HepG2 (cell line): ENCODE measurements around the gene INHBC. TPM values are rescaled to one million over a fixed set of nuclear protein-coding genes. Genes with fewer than 3 reads are reported as not detected.

ENCODE experiments used
- ATAC-seq: fragments of 200-7000 bp; cut with Tn5 transposase; 3 replicates; pipeline ENCODE4 v1.9.1; 2020; ENCODE audit warnings: mild to moderate bottlenecking, moderate library complexity
- BruUV-seq: library from RNA; stranded (reverse); fragments of 400-500 nt; replicated peaks from 2 replicates; lab custom pipeline; 2021; lab: Mats Ljungman, UMichigan
- CTCF ChIA-PET: fragments of 300-600 bp; formaldehyde crosslinking; extraction: SDS; loops from one replicate; lab custom pipeline; 2021; ENCODE audit warnings: low total read pairs, inconsistent platforms, low intra/inter-chr PET ratio; lab: Yijun Ruan, JAX
- POLR2A ChIA-PET: fragments of 350-600 bp; sonication (Branson Sonifier 250); formaldehyde crosslinking; loops from one replicate; lab custom pipeline; 2020; ENCODE audit warnings: antibody characterized with exemption, inconsistent platforms; lab: Yijun Ruan, JAX
- DNase-seq: peaks from one replicate; pipeline ENCODE4 v3.0.0-alpha.2; 2015; ENCODE audit warnings: low spot score
- FAIRE-seq: peaks from 3 replicates; lab custom pipeline; 2011; peaks lifted over from hg19 to GRCh38; lab: Jason Lieb, UNC
- H2AFZ ChIP-seq: one replicate; pipeline ENCODE4 v1.6.1; 2011; ENCODE audit warnings: low read length, inconsistent platforms
- H3K27ac ChIP-seq: fragments of 300-600 bp; 3 replicates; pipeline ENCODE4 v1.8.0; 2011; ENCODE audit warnings: mixed run types, mild to moderate bottlenecking, mixed read lengths, low read length, inconsistent platforms; ENCODE audit not compliant: insufficient read depth; ENCODE audit errors: extremely low read length
- H3K27me3 ChIP-seq, 2 experiments: fragments of 200-600 bp in 1 of 2; 2 replicates in 1 of 2; 3 replicates in 1 of 2; pipeline versions ENCODE4 v1.6.0 to v1.8.0; 2011; ENCODE audit warnings: low read length in 2 of 2, mild to moderate bottlenecking in 2 of 2, moderate library complexity in 2 of 2, inconsistent platforms in 1 of 2; ENCODE audit not compliant: insufficient read depth in 2 of 2, control insufficient read depth in 1 of 2
- H3K36me3 ChIP-seq, 2 experiments: fragments of 200-600 bp in 1 of 2; replicated peaks in 1 of 2; 2 replicates in 1 of 2; 3 replicates in 1 of 2; pipeline versions ENCODE4 v1.5.1 to v1.8.0; 2011; ENCODE audit warnings: low read length in 2 of 2, inconsistent platforms in 1 of 2; ENCODE audit not compliant: insufficient read depth in 2 of 2, control insufficient read depth in 1 of 2
- H3K4me1 ChIP-seq: 2 replicates; pipeline ENCODE4 v1.5.1; 2012; ENCODE audit warnings: low read length, inconsistent platforms; ENCODE audit not compliant: insufficient read depth
- H3K4me2 ChIP-seq: 2 replicates; pipeline ENCODE4 v1.6.0; 2011; ENCODE audit warnings: low read depth, low read length, inconsistent platforms
- H3K4me3 ChIP-seq, 3 experiments: fragments of 200-600 bp in 1 of 3; sonication (generic), shearing (Covaris generic) in 1 of 3; replicated peaks in 1 of 3; 2 replicates each; pipeline ENCODE4 v1.5.1; 2011 to 2016; ENCODE audit warnings: low read length in 3 of 3, inconsistent platforms in 2 of 3, low read depth in 2 of 3, mild to moderate bottlenecking in 2 of 3, control low read depth in 1 of 3, mixed read lengths in 1 of 3; ENCODE audit not compliant: insufficient read depth in 1 of 3
- H3K79me2 ChIP-seq: one replicate; pipeline ENCODE4 v1.6.1; 2011; ENCODE audit warnings: low read length, inconsistent platforms; ENCODE audit not compliant: insufficient read depth
- H3K9ac ChIP-seq: 2 replicates; pipeline ENCODE4 v1.6.0; 2011; ENCODE audit warnings: mild to moderate bottlenecking, low read depth, low read length, inconsistent platforms; ENCODE audit not compliant: insufficient read depth
- H3K9me3 ChIP-seq: 2 replicates; pipeline ENCODE4 v1.5.1; 2012; ENCODE audit warnings: mild to moderate bottlenecking, low read length
- H4K20me1 ChIP-seq: 2 replicates; pipeline ENCODE4 v1.6.0; 2011; ENCODE audit warnings: inconsistent platforms, mild to moderate bottlenecking, low read length, moderate library complexity; ENCODE audit not compliant: insufficient read depth
- HNRNPLL ChIP-seq: fragments of 200-400 bp; formaldehyde crosslinking; IDR thresholded peaks from 2 replicates; pipeline ENCODE4 v1.6.1; 2017; ENCODE audit warnings: mild to moderate bottlenecking, low read depth, low read length; ENCODE audit not compliant: poor library complexity, severe bottlenecking
- HOXA7 ChIP-seq: sonication (generic); formaldehyde crosslinking; IDR thresholded peaks from 2 replicates; pipeline ENCODE4 v1.8.1; 2022; ENCODE audit warnings: mild to moderate bottlenecking, missing genetic modification reagents, moderate library complexity
- SRY ChIP-seq: sonication (generic); formaldehyde crosslinking; IDR thresholded peaks from 2 replicates; pipeline ENCODE4 v1.8.0; 2022; ENCODE audit warnings: mild to moderate bottlenecking, missing genetic modification reagents
- ZBTB7B ChIP-seq: sonication (generic); formaldehyde crosslinking; IDR thresholded peaks from 2 replicates; pipeline ENCODE4 v1.4.0; 2020; ENCODE audit warnings: missing genetic modification reagents
- ZNF335 ChIP-seq: sonication (generic); formaldehyde crosslinking; IDR thresholded peaks from 2 replicates; pipeline ENCODE4 v1.4.0; 2020; ENCODE audit warnings: missing genetic modification reagents
- ZNF431 ChIP-seq: sonication (generic); formaldehyde crosslinking; IDR thresholded peaks from 2 replicates; pipeline ENCODE4 v1.9.0; 2022; ENCODE audit warnings: missing genetic modification reagents, low read depth, mild to moderate bottlenecking, borderline replicate concordance
- ZNF597 ChIP-seq: sonication (generic); formaldehyde crosslinking; IDR thresholded peaks from 2 replicates; pipeline ENCODE4 v1.5.0; 2020; ENCODE audit warnings: missing genetic modification reagents
- ZNF644 ChIP-seq: IDR thresholded peaks from 2 replicates; pipeline ENCODE4 v1.6.1; 2016; ENCODE audit warnings: low read depth
- ZNF674 ChIP-seq: sonication (generic); formaldehyde crosslinking; IDR thresholded peaks from 2 replicates; pipeline ENCODE4 v1.5.0; 2020; ENCODE audit warnings: low read depth, mild to moderate bottlenecking, missing genetic modification reagents
- ZSCAN30 ChIP-seq: sonication (generic); formaldehyde crosslinking; IDR thresholded peaks from 2 replicates; pipeline ENCODE4 v1.5.0; 2020; ENCODE audit warnings: mild to moderate bottlenecking, missing genetic modification reagents
- WGBS: methylation state at CpG from one replicate; pipeline ENCODE4 v1.1.6; 2017; ENCODE audit warnings: low lambda C conversion rate; 5-methylcytosine and 5-hydroxymethylcytosine counted together
- in situ Hi-C: cut with HindIII; loops from 2 replicates; pipeline ENCODE4 v1.10.0; 2017; ENCODE audit warnings: low pct_unique_long_range_greater_than_20kb; ENCODE audit not compliant: extremely low pct_ligation_motif_present
- intact Hi-C: fragments of 100-400 bp; cut with micrococcal nuclease; formaldehyde crosslinking; loops from one replicate; pipeline ENCODE4 v1.10.0; 2022; ENCODE audit not compliant: unreplicated experiment
- polyA plus RNA-seq, 8 experiments: library from polyadenylated mRNA; depleted of rRNA in 3 of 8; stranded (reverse) in 7 of 8; unstranded in 1 of 8; fragments of >200 nt; fragmentation: Illumina TruSeq in 4 of 8; extraction: Trizol in 4 of 8; gene quantifications; 2 replicates each; pipeline versions ENCODE4 v1.2.1 to v1.2.3, GENCODE V29; 2011 to 2016; ENCODE audit warnings: low read depth in 4 of 8, missing spikeins in 1 of 8, mixed read lengths in 1 of 8; ENCODE audit not compliant: insufficient read depth in 1 of 8
- total RNA-seq, 5 experiments: library from RNA; depleted of rRNA; stranded (reverse); fragments of >200 nt; fragmentation: Illumina TruSeq; extraction: Trizol; gene quantifications; 2 replicates each; pipeline ENCODE4 v1.2.3, GENCODE V29; 2016; ENCODE audit warnings: low read depth in 1 of 5

INHBC gene
- total and polyA plus RNA-seq, 2 of the 13 experiments (the other 11 are each of a cell fraction or from before 2014, with no cell fraction given) = 1.8 to 13.8 TPM

- Histone ChIP-seq H3K4me2 (no peak overlapping the region), H3K4me1 (peaks cover 49% of the 10 kb centered on the region), H3K9me3 (no peaks in the 10 kb centered on the region), H4K20me1 (no peaks in the 10 kb centered on the region), H3K36me3 (no peaks in the 10 kb centered on the region), H3K27ac (no peak overlapping the region), H2AFZ (no peak overlapping the region), H3K4me3 (no peak overlapping the region), H3K9ac (no peak overlapping the region), H3K79me2 (no peaks in the 10 kb centered on the region), H3K27me3 (no peaks in the 10 kb centered on the region)
- FAIRE-seq (no peak), DNase-seq (no peak), ATAC-seq (no peak)
- CTCF ChIA-PET = no interaction called here
- intact Hi-C loops = no loop called here
- POLR2A ChIA-PET = no interaction called here
- in situ Hi-C loops = no loop called here
- TF ChIP-seq ZBTB7B (CRISPR knock-in tag) (no peak), HOXA7 (CRISPR knock-in tag) (no peak), ZSCAN30 (CRISPR knock-in tag) (no peak), HNRNPLL (no peak), ZNF597 (CRISPR knock-in tag) (no peak), ZNF644 (CRISPR knock-in tag) (no peak), ZNF335 (CRISPR knock-in tag) (no peak), SRY (CRISPR knock-in tag) (no peak), ZNF431 (CRISPR knock-in tag) (no peak), ZNF674 (CRISPR knock-in tag) (no peak)
- WGBS = 98% methylated on average over 7 of the region's 7 CpGs
- no TSS peak for BruUV-seq
Observed at GRCh38 chr12:57449375-57449774, 14.8 kb downstream of the INHBC start.
